Measurements from ENCODE around the gene MUC6. TPM values are rescaled to one million over a fixed set of nuclear protein-coding genes. Genes with fewer than 3 reads are reported as not detected.

The MUC6 gene
- total RNA-seq, 1 donor from 2014 or later: not detected

DNA sequence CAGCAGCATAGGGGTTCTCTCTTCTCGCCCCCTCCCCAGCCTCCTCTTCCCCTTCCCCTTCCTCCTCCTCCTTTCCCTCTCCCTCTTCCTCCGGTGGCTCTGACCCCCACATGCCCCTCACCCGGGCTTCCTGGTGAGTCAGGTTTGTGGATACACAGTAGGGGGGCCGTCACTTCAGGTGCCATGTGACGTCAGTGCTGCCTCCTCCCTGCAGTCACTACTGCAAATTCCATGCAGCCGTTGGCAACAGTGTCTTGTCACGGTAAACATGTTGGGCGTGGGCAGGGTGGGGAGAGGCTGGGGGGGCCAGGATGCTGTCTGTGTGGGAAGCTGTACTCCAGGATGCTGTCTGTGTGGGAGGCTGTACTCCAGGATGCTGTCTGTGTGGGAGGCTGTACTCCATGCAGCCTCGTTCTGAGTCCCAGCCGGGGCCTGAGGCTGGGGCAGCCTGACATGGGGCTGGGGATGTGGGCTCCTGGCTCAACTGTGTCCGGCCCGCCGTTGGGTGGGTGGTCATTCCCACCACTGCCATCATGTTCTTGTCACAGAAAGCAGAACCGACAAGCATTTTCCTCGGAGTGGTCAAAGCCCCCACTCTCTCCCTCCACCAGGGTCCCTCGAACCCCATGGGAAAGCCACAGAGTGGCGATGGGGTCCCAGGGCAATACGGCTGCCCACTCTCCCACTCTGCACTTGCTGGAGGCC lies 35.8 kb upstream of the MUC6 start:
- no peak for DNase-seq (ENCODE audit: extremely low read depth, low read depth, low spot score)

- DNase-seq (ENCODE audit: extremely low read depth, low read depth, low spot score): no peak
Observed at GRCh38 chr11:1071571-1072115, 35.1 kb upstream of the MUC6 start.

DNA sequence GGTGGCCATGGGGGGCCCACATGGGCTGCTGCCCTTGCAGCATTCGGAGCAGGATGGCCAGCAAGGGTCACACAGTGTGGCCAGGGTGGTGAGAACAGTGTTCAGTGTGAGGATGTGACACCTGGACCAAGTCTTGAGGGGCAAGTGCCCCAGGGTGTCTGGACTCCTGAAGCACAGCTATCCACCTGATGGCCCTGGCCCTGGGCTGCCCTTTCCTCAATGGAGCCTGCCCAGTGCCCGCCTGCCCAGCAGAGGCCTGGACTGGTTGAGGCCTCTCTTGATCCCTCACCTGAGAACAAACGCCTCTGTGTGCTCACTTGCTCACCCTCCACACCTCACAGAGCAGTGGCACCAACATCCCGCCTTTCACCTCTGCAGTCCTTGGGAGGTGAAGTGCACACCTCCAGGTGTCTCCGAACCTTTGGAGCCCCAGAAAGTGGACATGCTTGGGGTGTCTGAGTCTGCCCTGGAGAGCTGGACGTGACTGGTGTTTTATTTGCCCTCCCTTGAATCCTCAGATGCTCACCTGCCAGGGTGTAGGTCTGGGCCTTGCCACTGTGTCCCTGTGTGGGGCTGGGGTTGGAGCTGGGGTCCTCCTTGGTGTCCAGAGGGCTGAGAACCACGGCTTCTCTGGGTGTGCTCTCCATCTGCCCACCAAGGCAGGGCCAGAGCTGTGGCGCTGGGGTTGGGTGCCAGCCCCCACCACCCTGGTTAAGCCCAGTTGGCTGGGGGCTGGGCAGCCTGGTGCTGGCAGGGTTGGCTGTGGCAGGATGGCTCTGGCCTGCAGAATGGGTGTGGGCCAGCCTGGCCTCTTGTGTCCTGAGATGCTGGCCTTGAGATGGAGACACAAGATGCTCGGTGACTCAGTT lies 34.3 kb upstream of the MUC6 start:
- DNase-seq (ENCODE audit: extremely low read depth, low read depth, low spot score): no peak

GRCh38 chr11:1069740-1070139 lies 33.2 kb upstream of the MUC6 start:
- no peak for DNase-seq (ENCODE audit: extremely low read depth, low read depth, low spot score)

DNA sequence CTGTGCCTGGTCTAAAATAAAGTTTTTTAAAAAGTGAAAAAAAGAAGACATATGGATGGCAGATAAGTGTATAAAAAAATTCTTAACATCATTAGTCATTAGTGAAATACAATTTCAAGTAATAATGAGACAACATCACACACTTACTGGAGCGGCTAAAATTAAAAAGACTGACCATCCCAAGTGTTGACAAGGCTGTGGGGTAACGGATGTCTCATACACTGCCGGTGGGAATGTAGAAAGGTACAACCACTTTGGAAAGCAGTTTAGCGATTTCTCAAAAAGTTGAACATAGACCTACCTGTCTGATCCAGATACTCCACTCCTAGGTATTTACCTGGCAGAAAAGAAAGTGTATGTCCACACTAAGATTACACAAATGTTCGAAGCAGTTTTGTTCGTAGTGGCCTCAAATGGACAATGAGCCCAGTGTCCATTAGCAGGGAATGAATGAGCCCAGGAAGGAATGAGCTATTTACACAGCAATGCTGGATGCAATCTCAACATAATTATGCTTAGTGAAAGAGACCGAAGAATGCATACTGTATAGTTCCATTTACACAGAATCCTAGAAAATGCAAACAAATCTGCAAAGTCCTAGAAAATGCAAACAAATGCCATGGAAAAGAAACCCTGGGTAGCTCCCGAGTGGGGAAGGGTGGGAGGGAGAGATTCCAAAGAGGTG lies 31.4 kb upstream of the MUC6 start:
- DNase-seq (ENCODE audit: extremely low read depth, low read depth, low spot score): no peak

- DNase-seq (ENCODE audit: extremely low read depth, low read depth, low spot score): no peak
Observed at GRCh38 chr11:1064167-1064566, 27.6 kb upstream of the MUC6 start.

- DNase-seq (ENCODE audit: extremely low read depth, low read depth, low spot score): no peak
Observed at GRCh38 chr11:1062075-1062820, 25.7 kb upstream of the MUC6 start.

- no peak for DNase-seq (ENCODE audit: extremely low read depth, low read depth, low spot score)
Observed at GRCh38 chr11:1060852-1061616, 24.5 kb upstream of the MUC6 start.

DNA sequence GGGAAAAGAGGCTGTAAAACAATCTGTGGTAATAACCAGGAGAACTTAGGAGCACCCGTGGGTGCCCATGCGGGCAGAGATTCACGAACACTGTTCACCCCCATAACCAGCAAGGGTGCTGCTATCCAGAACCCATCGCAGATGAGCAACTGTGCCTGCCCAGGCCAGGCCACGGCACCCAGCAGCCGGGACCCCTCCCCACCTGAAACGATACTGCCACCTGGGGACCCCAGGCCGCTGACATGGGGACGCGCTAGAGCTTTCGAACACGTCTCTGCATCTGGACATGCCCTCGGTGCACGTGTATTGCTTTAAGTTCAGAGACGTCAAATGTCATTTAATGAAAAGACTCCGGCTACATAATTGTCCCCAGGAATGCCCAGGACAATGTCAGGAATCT lies 23.9 kb upstream of the MUC6 start:
- no peak for DNase-seq (ENCODE audit: extremely low read depth, low read depth, low spot score)

- DNase-seq (ENCODE audit: extremely low read depth, low read depth, low spot score): no peak
Observed at GRCh38 chr11:1059759-1060158, 23.2 kb upstream of the MUC6 start.

DNA sequence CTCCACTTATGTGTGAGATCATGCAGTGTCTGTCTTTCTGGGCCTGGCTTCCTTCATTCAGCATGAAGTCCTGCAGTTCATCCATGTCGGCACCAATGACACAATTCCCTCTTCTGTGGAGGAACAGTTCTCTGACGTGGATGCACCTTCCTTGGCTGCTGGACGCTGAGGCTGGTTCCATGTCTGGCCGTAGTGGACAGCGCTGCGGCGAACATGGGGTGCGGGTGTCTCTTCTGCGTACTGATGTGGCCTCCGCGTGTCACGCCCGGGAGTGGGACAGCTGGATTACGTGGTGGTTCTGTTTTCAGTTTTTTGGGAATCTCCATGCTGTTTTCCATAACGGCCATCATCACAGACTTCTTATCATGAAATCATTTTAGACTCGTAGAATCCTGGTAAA lies 21.3 kb upstream of the MUC6 start:
- DNase-seq (ENCODE audit: extremely low read depth, low read depth, low spot score): no peak

- DNase-seq (ENCODE audit: extremely low read depth, low read depth, low spot score): no peak
Observed at GRCh38 chr11:1055990-1056771, 19.7 kb upstream of the MUC6 start.

GRCh38 chr11:1055109-1055703 lies 18.7 kb upstream of the MUC6 start:
- DNase-seq (ENCODE audit: extremely low read depth, low read depth, low spot score): no peak

DNA sequence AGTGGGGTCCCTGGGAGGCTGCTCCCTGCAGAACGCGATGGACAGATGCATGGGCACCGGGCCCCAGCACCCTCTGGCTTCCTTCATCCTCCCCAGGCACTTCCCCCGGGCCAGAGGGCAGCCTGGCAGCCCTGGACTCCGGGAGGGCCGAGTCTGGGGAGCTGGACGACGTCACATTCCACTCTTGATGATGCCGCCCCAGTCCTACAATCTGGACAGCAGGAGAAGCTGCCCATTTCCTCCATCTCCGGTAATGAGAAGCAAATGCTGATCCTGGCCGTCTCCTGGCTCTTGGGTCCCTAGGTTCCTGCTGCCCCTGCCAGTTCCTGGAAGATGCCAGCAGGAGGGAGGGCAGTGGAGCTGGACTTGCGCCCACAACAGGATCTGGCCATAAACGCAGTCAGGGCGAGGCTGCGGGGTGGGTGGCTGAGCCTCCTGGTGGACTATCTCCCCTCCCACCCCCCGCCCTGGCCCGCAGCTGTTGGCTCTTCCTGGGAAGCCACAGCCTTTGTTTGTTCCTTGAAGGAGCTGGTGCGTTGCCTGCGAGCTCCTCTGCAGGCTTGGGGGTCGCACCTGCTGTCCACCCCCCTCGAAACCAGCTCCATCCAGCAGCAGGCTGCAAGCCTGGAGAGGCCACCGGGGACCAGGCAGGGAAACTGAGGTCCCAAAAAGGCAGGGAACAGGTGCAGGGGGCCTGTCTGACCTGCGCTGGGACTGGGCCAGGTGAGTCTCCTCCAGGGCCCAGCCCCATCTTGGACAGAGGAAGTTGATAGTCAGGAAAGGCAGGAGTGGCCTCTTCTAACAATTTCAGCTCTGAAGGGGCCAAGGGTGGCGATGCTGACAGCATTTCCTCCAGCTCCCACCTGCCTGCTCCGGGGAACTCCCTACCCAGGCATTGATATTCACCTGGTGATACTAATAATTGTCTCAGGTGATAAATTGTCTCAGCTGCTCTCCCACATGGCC lies 17.9 kb upstream of the MUC6 start:
- no peak for DNase-seq (ENCODE audit: extremely low read depth, low read depth, low spot score)

- DNase-seq (ENCODE audit: extremely low read depth, low read depth, low spot score): no peak
Observed at GRCh38 chr11:1053121-1053901, 16.8 kb upstream of the MUC6 start.

DNA sequence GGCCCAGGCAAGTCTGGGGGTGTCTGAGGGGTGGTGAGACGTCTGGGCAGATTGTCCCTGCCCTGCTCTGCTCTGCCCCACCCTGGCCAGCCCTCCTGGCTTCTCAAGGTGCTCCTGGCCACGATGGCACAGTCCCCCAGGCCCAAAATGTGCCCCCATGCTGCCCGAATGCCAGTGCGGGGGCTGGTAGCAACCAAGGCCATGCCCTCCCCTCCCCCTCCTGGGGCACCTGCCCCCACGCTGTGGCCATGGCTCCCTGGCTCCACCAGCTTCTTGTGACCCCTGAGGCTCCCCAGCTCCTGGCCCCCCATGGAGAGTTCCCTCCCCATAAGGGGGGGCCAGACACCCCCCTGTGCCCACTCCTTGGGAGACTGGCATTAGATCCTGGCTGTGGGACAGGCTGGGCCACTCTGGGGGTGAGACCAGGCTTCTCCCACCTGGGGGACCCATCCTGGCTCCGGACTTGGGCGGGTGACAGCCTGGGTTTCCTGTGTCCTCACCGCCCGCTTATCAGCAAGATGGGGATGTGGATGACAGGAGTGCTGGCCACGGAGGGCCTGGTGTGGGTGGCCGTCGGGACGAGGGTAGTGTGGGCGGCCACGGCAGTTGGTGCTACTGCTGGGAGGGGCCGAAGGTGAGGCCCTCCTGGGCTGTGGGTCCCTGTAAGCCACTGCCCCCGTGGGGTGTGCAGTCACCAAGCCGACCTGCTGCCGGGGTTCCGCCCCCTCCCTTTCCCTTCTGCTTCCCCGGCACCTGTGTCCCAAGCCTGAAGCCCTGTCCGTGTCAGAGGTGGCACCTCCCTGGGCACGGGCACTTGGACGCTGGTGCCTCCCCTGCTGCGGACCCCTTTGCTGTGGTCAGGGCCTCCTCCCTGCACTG lies 15.9 kb upstream of the MUC6 start:
- no peak for DNase-seq (ENCODE audit: extremely low read depth, low read depth, low spot score)
